SK-N-SH (cell line): Measurements from ENCODE around the gene HTRA2.

Experiments used
- CTCF ChIP-seq: fragments of 200-600 bp; sonication (generic); IDR thresholded peaks from 2 replicates; pipeline ENCODE4 v1.6.1; 2017; ENCODE audit warnings: antibody characterized with exemption, mild to moderate bottlenecking, moderate library complexity
- ELF1 ChIP-seq: IDR thresholded peaks from 2 replicates; pipeline ENCODE4 v1.4.0; 2012
- EZH2phosphoT487 ChIP-seq: fragments of 200-600 bp; sonication (generic); IDR thresholded peaks from 2 replicates; pipeline ENCODE4 v1.6.1; 2017; ENCODE audit warnings: low read depth, mixed run types, mild to moderate bottlenecking, antibody characterized with exemption, moderate library complexity, borderline replicate concordance
- IRF3 ChIP-seq: fragments of 150-350 bp; IDR thresholded peaks from 2 replicates; pipeline ENCODE4 v1.6.1; 2016; ENCODE audit warnings: mild to moderate bottlenecking, low read depth, low read length
- JUND ChIP-seq: IDR thresholded peaks from 2 replicates; pipeline ENCODE4 v1.4.0; 2012
- MEF2A ChIP-seq: IDR thresholded peaks from 2 replicates; pipeline ENCODE4 v1.4.0; 2012; ENCODE audit warnings: low read depth, borderline replicate concordance
- POLR2AphosphoS5 ChIP-seq: IDR thresholded peaks from 2 replicates; pipeline ENCODE4 v1.6.1; 2012; ENCODE audit warnings: low read depth, low read length
- REST ChIP-seq: IDR thresholded peaks from 2 replicates; pipeline ENCODE4 v1.6.1; 2012; ENCODE audit warnings: mild to moderate bottlenecking, low read depth, low read length, moderate library complexity
- USF1 ChIP-seq: IDR thresholded peaks from 2 replicates; pipeline ENCODE4 v1.4.0; 2012; ENCODE audit warnings: low read depth, borderline replicate concordance
- USF2 ChIP-seq: fragments of 150-350 bp; IDR thresholded peaks from 2 replicates; pipeline ENCODE4 v1.6.1; 2017; ENCODE audit warnings: antibody characterized with exemption, low read length, low read depth, borderline replicate concordance
- YY1 ChIP-seq: IDR thresholded peaks from 2 replicates; pipeline ENCODE4 v1.4.0; 2012; ENCODE audit warnings: low read depth, mild to moderate bottlenecking

- no peak for TF ChIP-seq POLR2AphosphoS5
- no peak for TF ChIP-seq CTCF
- no peak for TF ChIP-seq YY1
- TF ChIP-seq MEF2A: no peak
- no peak for TF ChIP-seq EZH2phosphoT487
- TF ChIP-seq JUND: no peak
- TF ChIP-seq REST: no peak
- no peak for TF ChIP-seq IRF3
- TF ChIP-seq USF1: no peak
- TF ChIP-seq USF2: no peak
- no peak for TF ChIP-seq ELF1
Observed at GRCh38 chr2:74537140-74537539, 7.4 kb downstream of the HTRA2 start.
